COR-L47 (cell line): Measurements from ENCODE around the gene WDR44.
"Not testable (repeated sequence)": the region's sequence is repeated elsewhere in the genome, so short reads cannot be mapped to it uniquely, and the experiment has no call there.

Experiments used
- DNase-seq: peaks from one replicate; lab custom pipeline; 2025; lab: John Stamatoyannopoulos, UW

WDR44 gene

GRCh38 chrX:118482384-118482783, 136.5 kb downstream of the WDR44 start:
- not testable (repeated sequence) for DNase-seq

GRCh38 chrX:118484216-118484903, 138.5 kb downstream of the WDR44 start:
- DNase-seq, result no peak

- DNase-seq, result not testable (repeated sequence)
Observed at GRCh38 chrX:118486693-118487092, 140.8 kb downstream of the WDR44 start.

DNA sequence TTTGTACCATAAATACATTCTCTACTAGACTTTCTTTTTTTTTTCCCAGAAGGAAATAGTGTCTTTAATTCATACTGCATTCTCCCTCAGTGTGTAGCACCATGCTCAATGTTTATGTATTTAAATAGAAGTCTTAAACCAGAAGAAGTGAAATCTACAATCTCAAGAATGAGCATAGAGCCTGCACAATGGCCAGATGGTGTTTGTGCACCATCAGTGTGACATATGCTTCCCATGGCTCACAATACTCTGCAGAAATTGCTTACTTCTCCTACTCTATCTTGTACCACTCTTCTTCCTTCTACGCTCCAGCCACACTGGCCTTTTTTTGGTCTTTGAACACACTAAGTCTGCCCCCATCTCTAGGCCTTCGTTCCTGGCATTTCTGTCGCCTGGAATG, 147.1 kb downstream of the WDR44 start:
- no peak for DNase-seq

GRCh38 chrX:118493653-118494297, 147.9 kb downstream of the WDR44 start:
- no peak for DNase-seq

GRCh38 chrX:118495061-118495921, 149.4 kb downstream of the WDR44 start, which contains the start of gene DOCK11:
Gene DOCK11, plus strand, starts transcription at chrX:118495815. Its CDS starts 157 bp downstream, at chrX:118495972.
- DNase-seq, result peak; percentile 55

DNA sequence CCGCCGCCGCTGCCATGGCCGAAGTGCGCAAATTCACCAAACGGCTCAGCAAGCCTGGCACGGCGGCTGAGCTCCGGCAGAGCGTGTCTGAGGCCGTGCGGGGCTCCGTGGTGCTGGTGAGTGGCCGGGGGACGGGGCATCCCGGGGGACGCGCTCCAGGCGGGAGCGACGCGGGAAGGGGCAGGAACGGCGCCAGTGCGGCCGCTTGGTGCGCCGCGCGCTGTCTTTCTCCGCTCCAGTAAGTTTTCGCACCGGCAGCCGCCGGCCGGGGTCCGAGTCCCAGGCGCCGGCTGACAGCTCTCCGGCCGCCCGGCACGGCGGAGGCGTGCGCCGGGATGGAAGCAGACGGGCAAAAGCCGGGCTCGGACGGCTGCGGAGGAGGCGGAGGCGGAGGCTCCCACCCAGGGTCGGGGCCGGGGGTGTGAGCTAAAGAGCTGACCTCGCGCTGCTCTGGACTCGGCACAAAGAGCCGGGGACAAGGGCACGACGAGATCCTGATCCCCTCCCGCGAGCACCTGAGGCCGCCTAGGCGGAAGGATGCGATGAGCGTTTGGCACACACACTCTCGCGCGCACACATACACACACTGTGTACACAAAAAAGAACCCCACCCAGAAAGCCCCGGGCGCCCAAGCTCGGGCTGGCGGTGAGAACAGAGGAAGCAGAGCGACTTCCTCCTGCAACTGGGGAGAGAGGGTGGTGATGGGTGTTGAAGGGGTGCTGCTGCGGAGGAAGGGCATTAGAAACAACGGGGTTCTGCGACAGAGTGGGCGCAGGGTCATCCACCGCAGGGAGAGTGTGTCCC, 150.3 kb downstream of the WDR44 start:
- DNase-seq, result peak; percentile 40

DNA sequence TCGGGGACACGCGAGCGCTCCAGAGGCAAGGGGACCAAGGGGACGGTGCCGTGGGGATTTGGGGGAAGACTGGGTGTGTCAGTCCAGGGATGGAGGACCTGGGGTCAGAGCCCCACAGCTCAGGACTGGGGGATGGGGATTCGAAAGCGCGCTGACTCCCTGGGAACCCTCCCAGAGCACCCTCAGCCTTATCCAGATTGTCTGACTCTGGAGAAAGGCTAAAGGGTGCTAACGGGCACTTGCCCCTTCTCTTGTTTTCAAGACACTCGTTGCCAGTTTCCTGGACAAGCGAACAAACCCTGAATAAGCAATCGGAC, 150.8 kb downstream of the WDR44 start:
- DNase-seq, result no peak

DNA sequence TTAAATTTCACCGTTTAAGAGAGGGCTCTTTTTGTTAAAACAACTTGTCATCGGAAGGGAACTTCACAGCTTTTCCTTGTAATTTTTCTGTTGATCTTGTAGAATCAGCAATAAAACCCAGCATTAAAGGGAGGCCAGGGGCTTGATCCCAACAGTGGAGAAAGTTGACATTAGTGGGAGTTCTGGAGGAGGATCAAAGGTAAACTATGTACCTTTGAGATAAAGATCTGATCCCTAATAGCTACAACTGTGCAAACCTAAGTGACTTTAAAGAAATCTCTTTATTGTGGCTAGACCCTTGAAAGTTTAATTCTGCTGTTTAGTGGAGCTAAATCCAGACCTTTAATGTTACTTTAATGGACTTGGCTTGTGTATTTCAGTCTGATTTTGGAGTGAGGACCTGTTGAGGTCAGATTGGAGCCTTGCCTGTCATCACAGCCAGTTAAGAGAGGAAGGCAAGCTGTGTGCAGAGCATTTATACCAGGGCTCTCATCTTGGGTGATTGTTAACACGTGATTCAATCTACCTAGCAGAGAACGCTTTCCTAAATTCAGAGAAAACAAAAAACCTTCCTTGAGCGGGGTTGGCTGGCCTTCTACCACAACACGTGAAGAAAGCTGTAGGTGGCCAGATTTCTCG, 151.4 kb downstream of the WDR44 start:
- no peak for DNase-seq

GRCh38 chrX:118498351-118498750, 152.4 kb downstream of the WDR44 start:
- no peak for DNase-seq

GRCh38 chrX:118498755-118499154, 152.8 kb downstream of the WDR44 start:
- no peak for DNase-seq

GRCh38 chrX:118499295-118499694, 153.4 kb downstream of the WDR44 start:
- no peak for DNase-seq
